HUDEP-2 (cell line): ENCODE results near the gene GAMT.
A peak's percentile ranks its signal among the peaks of the same experiment; 100 is the strongest.

Experiments
- DNase-seq, 76 experiments: peaks; one replicate each; lab custom pipeline; 2025; ENCODE audit not compliant: unreplicated experiment in 76 of 76; lab: John Stamatoyannopoulos, UW

GAMT gene

GRCh38 chr19:1386945-1387683 is 14.2 kb downstream of the GAMT start:
- DNase-seq: no peak

DNA sequence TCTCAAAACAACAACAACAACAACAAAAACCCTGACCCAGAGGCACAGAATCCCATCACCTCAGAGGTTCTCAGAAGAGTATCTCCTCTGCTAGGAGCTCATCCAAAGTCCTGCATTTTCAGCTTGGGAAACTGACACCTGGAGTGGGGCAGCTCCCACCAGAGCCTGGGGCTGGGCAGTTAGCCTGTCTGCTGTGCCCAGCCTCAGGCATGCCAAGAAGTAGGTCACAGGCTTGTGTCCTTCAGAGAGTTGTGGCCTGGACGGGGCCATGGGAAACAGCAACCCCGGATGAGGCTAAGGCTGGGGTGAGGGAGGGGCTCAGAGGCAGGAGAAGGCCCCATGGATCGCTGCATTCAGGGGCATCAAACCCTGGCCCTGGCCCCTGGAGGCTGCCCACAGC is 15.5 kb downstream of the GAMT start:
- no peak for DNase-seq

GRCh38 chr19:1384478-1385110 is 16.7 kb downstream of the GAMT start:
- no peak for DNase-seq

DNA sequence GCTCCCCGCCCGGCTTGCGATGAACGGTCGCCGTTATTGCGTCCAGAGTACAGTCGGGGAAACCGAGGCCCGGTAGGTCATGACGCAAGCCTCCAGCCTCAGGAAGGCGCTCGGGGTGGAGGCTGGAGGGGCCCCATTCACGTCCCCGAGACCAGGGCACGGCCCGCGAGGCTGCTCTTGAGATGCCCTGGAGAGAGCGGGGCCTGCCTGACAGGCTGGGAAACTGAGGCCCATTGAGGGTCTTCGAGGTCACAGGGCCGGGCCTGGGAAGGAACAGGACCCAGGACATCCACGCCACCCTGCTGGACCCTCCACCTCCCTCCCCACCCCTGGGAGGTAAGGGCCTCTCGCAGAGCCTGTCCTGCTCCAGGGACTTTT is 17.3 kb downstream of the GAMT start:
- DNase-seq: no peak

DNA sequence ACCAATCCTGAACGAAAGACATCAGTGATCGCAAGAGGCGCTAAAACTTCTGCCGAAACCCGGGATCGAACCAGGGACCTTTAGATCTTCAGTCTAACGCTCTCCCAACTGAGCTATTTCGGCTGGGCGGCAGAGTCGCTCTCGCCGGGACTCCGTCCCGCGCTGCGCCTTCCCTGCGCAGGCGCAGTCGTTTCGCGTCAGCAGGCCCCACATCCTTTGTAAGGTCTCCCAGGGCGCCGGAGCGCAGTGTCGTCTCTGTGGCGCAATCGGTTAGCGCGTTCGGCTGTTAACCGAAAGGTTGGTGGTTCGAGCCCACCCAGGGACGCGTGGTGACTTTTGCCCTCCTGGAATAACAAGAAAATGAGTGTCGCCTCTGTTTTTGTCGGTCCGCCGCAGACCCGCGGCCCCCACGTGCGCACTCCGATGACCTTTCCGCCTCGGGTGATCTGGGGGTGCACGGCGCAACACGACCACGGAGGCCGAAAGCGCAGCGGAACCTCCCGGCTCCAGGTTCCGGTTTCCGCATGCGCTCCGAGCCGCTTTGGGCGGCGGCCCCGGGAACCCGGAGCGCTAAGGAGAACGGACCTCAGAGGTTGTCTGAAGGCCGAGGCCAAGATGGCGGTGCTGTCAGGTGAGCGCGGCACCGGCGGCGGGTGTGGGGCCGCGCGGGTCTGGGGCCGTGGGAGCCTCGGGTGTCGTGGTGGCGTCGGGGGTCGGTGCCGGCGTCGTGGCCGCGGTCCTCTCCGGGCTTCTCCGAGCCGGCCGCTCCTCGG is 17.8 kb downstream of the GAMT start, which contains the start of gene NDUFS7:
Gene NDUFS7 (plus strand): TSS at position 596 of the 773 bp plus-strand sequence. CDS start 20 bp downstream, at position 616.
- DNase-seq: peak; percentile 69 to 100 (median 94)

GRCh38 chr19:1383017-1383311 is 18.4 kb downstream of the GAMT start:
- no peak for DNase-seq

- DNase-seq: no peak
Measured at GRCh38 chr19:1382250-1382649, 19.1 kb downstream of the GAMT start.

GRCh38 chr19:1379961-1380489 is 21.3 kb downstream of the GAMT start:
- no peak for DNase-seq

DNA sequence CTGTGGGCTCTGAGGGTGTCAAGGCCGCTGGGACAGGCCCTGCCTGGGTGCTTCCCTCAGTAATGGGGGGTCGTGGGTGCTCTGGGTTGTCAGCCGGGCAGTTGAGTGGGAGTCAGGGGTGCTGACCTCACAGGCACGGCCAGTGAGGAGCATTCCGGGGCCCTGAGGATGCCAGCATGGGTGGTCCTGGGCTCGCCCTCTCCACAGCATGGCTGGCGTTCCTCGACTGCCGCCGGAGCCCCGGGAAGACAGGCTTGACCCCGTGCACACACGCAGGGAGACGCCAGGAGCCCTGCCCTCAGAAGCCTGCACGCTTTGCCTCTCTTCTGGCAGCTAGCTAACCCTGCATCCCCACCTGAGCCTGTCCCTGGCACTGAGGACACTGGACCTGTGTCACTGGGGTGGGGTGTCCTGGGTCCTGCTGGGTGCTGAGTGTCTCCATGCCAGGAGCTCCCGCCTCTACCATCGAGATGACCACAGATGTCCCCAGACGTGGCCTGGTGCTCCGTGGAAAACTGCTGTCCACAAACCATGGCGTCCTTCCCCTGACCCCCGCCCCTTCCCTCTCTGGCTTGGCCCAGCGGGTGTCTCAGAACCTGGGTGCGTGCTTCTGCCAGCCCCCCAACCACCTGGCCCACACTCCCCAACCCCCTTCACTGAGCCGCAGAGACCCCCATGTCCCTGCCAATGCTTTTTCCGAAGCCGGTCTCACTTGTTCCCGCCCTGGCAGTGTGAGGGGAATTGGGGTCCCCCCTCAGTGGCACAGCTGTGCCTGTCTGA is 22.0 kb downstream of the GAMT start:
- DNase-seq: no peak

- DNase-seq: no peak
Measured at GRCh38 chr19:1377965-1378785, 23.2 kb downstream of the GAMT start.

- DNase-seq: no peak
Measured at GRCh38 chr19:1377176-1377964, 24.0 kb downstream of the GAMT start.

DNA sequence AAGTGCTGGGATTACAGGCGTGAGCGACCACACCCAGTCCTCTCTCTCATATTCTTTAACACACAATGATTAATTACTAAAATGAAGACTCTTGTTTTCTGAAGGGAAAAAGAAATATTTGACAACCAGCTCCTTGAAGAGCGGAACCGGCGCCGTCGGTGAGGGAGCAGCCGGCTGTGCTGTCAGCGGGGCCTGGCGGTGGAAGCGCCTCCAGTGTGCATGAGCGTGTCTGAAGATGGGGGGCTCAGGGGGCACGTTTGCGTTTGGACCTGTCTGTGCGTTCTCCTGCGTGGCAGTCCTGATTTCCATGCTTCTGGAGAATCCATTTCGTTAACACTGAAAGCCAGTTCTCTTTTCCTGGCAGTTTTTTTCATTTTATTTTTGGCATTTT is 24.9 kb downstream of the GAMT start:
- no peak for DNase-seq

DNA sequence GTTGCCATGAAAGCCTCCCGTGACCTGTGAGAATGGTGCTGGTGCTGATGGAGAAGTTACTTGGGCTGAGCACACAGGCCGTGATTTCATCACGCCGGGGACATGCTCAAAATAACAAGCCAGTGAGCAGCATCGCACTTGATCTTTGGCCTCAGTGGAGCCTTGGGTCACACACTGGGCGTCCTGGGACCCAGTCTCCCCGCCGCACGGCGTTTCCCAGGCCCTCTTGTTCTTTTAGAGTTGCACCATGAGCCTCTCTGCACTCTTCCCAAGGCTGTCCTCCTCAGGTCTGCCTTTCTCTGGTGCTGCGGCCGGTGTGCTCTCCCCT is 27.1 kb downstream of the GAMT start:
- DNase-seq: no peak

GRCh38 chr19:1373534-1374249 is 27.6 kb downstream of the GAMT start:
- DNase-seq: peak in 16 of 76 experiments; percentile 12 to 74 (median 44)

- no peak for DNase-seq
Measured at GRCh38 chr19:1373042-1373533, 28.3 kb downstream of the GAMT start.

GRCh38 chr19:1370579-1371361 is 30.6 kb downstream of the GAMT start:
- DNase-seq: no peak

GRCh38 chr19:1369214-1369805 is 32.0 kb downstream of the GAMT start:
- DNase-seq: no peak
